Urinary bladder (tissue), 4 donors: Measurements from ENCODE around the gene PCDHGA1. TPM values are rescaled to one million over a fixed set of nuclear protein-coding genes. Genes with fewer than 3 reads are reported as not detected.
A peak's percentile ranks its signal among the peaks of the same experiment; 100 is the strongest.

Source experiments
- DNase-seq: peaks from one replicate; pipeline ENCODE4 v3.0.0-alpha.2; 2015; ENCODE audit errors: extremely low spot score
- H3K27ac ChIP-seq: one replicate; pipeline ENCODE4 v1.5.1; 2013; ENCODE audit warnings: low read depth, mild to moderate bottlenecking, moderate library complexity
- H3K36me3 ChIP-seq: one replicate; pipeline ENCODE4 v1.6.1; 2013; ENCODE audit warnings: mild to moderate bottlenecking, moderate library complexity; ENCODE audit not compliant: insufficient read depth
- H3K4me1 ChIP-seq: one replicate; pipeline ENCODE4 v1.6.1; 2013; ENCODE audit warnings: mild to moderate bottlenecking, moderate library complexity; ENCODE audit not compliant: insufficient read depth
- H3K4me3 ChIP-seq: one replicate; pipeline ENCODE4 v1.5.1; 2013; ENCODE audit warnings: low read depth, low read length
- WGBS: extraction: QIAGEN DNeasy Blood & Tissue Kit; methylation state at CpG from one replicate; pipeline ENCODE4 v1.1.7; 2013; 5-methylcytosine and 5-hydroxymethylcytosine counted together
- polyA plus RNA-seq: library from polyadenylated mRNA; stranded (reverse); fragments of 200-250 nt; gene quantifications from one replicate; pipeline ENCODE4 v1.2.3, GENCODE V29; 2013
- total RNA-seq: library from RNA; depleted of rRNA; stranded (reverse); fragments of >200 nt; gene quantifications from one replicate; pipeline ENCODE4 v1.2.3, GENCODE V29; 2014
- donor health status: healthy with polysubstance abuse.
- donor health status: healthy.

Gene PCDHGA1
- total and polyA plus RNA-seq, 2 donors: 1.2 TPM

- peak overlapping the region; percentile 71 for H3K27ac ChIP-seq
- H3K4me3 ChIP-seq: peak overlapping the region; percentile 62
- under 1% methylated on average over 43 of the region's 43 CpGs for WGBS
- no peak for DNase-seq
- no peaks in the 10 kb centered on the region for H3K4me1 ChIP-seq
- H3K36me3 ChIP-seq: no peaks in the 10 kb centered on the region
Measured at GRCh38 chr5:141512911-141513626, 182.8 kb downstream of the PCDHGA1 start.

GRCh38 chr5:141513627-141514329 lies 183.5 kb downstream of the PCDHGA1 start:
- WGBS: 1% methylated on average over 29 of the region's 29 CpGs
- peak overlapping the region; percentile 62 for H3K4me3 ChIP-seq
- no peaks in the 10 kb centered on the region for H3K36me3 ChIP-seq
- DNase-seq: peak; percentile 86
- H3K4me1 ChIP-seq: no peaks in the 10 kb centered on the region
- peak overlapping the region; percentile 79 for H3K27ac ChIP-seq

- no peak for DNase-seq
- Histone ChIP-seq H3K4me3 (no peak overlapping the region), H3K27ac (peak overlapping the region; percentile 79), H3K4me1 (no peaks in the 10 kb centered on the region), H3K36me3 (no peaks in the 10 kb centered on the region)
- WGBS: 31% methylated on average over 6 of the region's 6 CpGs
Measured at GRCh38 chr5:141514330-141515133, 184.2 kb downstream of the PCDHGA1 start.

GRCh38 chr5:141515141-141515540 lies 184.8 kb downstream of the PCDHGA1 start:
- Histone ChIP-seq H3K4me1 (no peaks in the 10 kb centered on the region), H3K36me3 (no peaks in the 10 kb centered on the region), H3K4me3 (no peak overlapping the region), H3K27ac (no peak overlapping the region)
- WGBS: 71% methylated on average over 3 of the region's 3 CpGs
- no peak for DNase-seq

GRCh38 chr5:141515946-141516671 lies 185.8 kb downstream of the PCDHGA1 start:
- 81% methylated on average over 4 of the region's 4 CpGs for WGBS
- no peaks in the 10 kb centered on the region for H3K4me1 ChIP-seq
- no peaks in the 10 kb centered on the region for H3K36me3 ChIP-seq

GRCh38 chr5:141516672-141517025 lies 186.3 kb downstream of the PCDHGA1 start:
- Histone ChIP-seq H3K4me3 (no peak overlapping the region), H3K27ac (no peak overlapping the region), H3K36me3 (no peaks in the 10 kb centered on the region), H3K4me1 (peaks cover 3% of the 10 kb centered on the region)
- no peak for DNase-seq
- WGBS: 80% methylated on average over 8 of the region's 8 CpGs

More at GRCh38 chr5:141515946-141516671, 185.8 kb downstream of the PCDHGA1 start:
- DNase-seq: no peak
- Histone ChIP-seq H3K4me3 (no peak overlapping the region), H3K27ac (no peak overlapping the region)

GRCh38 chr5:141517312-141517711 lies 187.0 kb downstream of the PCDHGA1 start:
- Histone ChIP-seq H3K27ac (no peak overlapping the region), H3K4me3 (no peak overlapping the region), H3K4me1 (peaks cover 3% of the 10 kb centered on the region), H3K36me3 (no peaks in the 10 kb centered on the region)
- 86% methylated on average over 8 of the region's 8 CpGs for WGBS
- DNase-seq: no peak

GRCh38 chr5:141517880-141518617 lies 187.7 kb downstream of the PCDHGA1 start:
- 58% methylated on average over 11 of the region's 11 CpGs for WGBS
- Histone ChIP-seq H3K4me3 (no peak overlapping the region), H3K36me3 (no peaks in the 10 kb centered on the region), H3K27ac (peak overlapping the region; percentile 51), H3K4me1 (peaks cover 3% of the 10 kb centered on the region)
- DNase-seq: no peak

- Histone ChIP-seq H3K4me3 (no peak overlapping the region), H3K4me1 (peaks cover 3% of the 10 kb centered on the region)
- 91% methylated on average over 1 of the region's 1 CpG for WGBS
Measured at GRCh38 chr5:141518618-141519015, 188.3 kb downstream of the PCDHGA1 start.

GRCh38 chr5:141519605-141520565 lies 189.6 kb downstream of the PCDHGA1 start:
- Histone ChIP-seq H3K36me3 (no peaks in the 10 kb centered on the region), H3K4me1 (peaks cover 3% of the 10 kb centered on the region), H3K4me3 (no peak overlapping the region), H3K27ac (no peak overlapping the region)
- no peak for DNase-seq
- WGBS: 74% methylated on average over 3 of the region's 3 CpGs

More at GRCh38 chr5:141518618-141519015, 188.3 kb downstream of the PCDHGA1 start:
- no peak overlapping the region for H3K27ac ChIP-seq
- DNase-seq: no peak
- H3K36me3 ChIP-seq: no peaks in the 10 kb centered on the region

- Histone ChIP-seq H3K4me1 (peaks cover 3% of the 10 kb centered on the region), H3K4me3 (no peak overlapping the region), H3K36me3 (no peaks in the 10 kb centered on the region), H3K27ac (peak overlapping the region; percentile 69)
- 32% methylated on average over 2 of the region's 2 CpGs for WGBS
- no peak for DNase-seq
Measured at GRCh38 chr5:141521244-141521781, 191.0 kb downstream of the PCDHGA1 start.

- Histone ChIP-seq H3K27ac (no peak overlapping the region), H3K4me1 (peaks cover 3% of the 10 kb centered on the region), H3K4me3 (no peak overlapping the region), H3K36me3 (no peaks in the 10 kb centered on the region)
- no peak for DNase-seq
- 48% methylated on average over 2 of the region's 2 CpGs for WGBS
Measured at GRCh38 chr5:141522301-141522700, 192.0 kb downstream of the PCDHGA1 start.
